CD4-positive, alpha-beta T cell treated with Interleukin-12 subunit alpha and Interleukin-12 subunit beta, for 1 hour (primary cell): ENCODE measurements around the gene EFCAB6.

Experiments
- DNase-seq: peaks from one replicate; pipeline ENCODE4 v3.0.0-alpha.2; 2020

EFCAB6 gene

GRCh38 chr22:43812890-43813289 lies 785 bp upstream of the EFCAB6 start:
- no peak for DNase-seq

GRCh38 chr22:43811777-43812148 lies 342 bp downstream of the EFCAB6 start:
- DNase-seq, result no peak

- no peak for DNase-seq
These were observed 9.1 kb downstream of the EFCAB6 start for GRCh38 chr22:43802897-43803495.

GRCh38 chr22:43800970-43801369 lies 11.1 kb downstream of the EFCAB6 start:
- DNase-seq, result no peak

GRCh38 chr22:43798492-43798891 lies 13.6 kb downstream of the EFCAB6 start:
- no peak for DNase-seq

- DNase-seq, result no peak
These were observed 15.5 kb downstream of the EFCAB6 start for GRCh38 chr22:43796567-43796966.

GRCh38 chr22:43795320-43795719 lies 16.8 kb downstream of the EFCAB6 start:
- DNase-seq, result no peak

- no peak for DNase-seq
These were observed 19.2 kb downstream of the EFCAB6 start for GRCh38 chr22:43792905-43793304.

- DNase-seq, result no peak
These were observed 22.7 kb downstream of the EFCAB6 start for GRCh38 chr22:43789452-43789851.

GRCh38 chr22:43783777-43784176 lies 28.3 kb downstream of the EFCAB6 start:
- DNase-seq, result no peak

GRCh38 chr22:43782448-43782847 lies 29.7 kb downstream of the EFCAB6 start:
- DNase-seq, result no peak

- no peak for DNase-seq
These were observed 34.8 kb downstream of the EFCAB6 start for GRCh38 chr22:43777286-43777685.

- DNase-seq, result no peak
These were observed 35.9 kb downstream of the EFCAB6 start for GRCh38 chr22:43776081-43776670.

GRCh38 chr22:43774318-43774915 lies 37.7 kb downstream of the EFCAB6 start:
- DNase-seq, result no peak

GRCh38 chr22:43772831-43773230 lies 39.3 kb downstream of the EFCAB6 start:
- DNase-seq, result no peak

- DNase-seq, result no peak
These were observed 56.7 kb downstream of the EFCAB6 start for GRCh38 chr22:43755452-43755851.

GRCh38 chr22:43755011-43755410 lies 57.1 kb downstream of the EFCAB6 start:
- no peak for DNase-seq

GRCh38 chr22:43754176-43754575 lies 57.9 kb downstream of the EFCAB6 start:
- no peak for DNase-seq

GRCh38 chr22:43753688-43754087 lies 58.4 kb downstream of the EFCAB6 start:
- no peak for DNase-seq

GRCh38 chr22:43750751-43751150 lies 61.4 kb downstream of the EFCAB6 start:
- no peak for DNase-seq

- DNase-seq, result no peak
These were observed 62.6 kb downstream of the EFCAB6 start for GRCh38 chr22:43749473-43749872.

- DNase-seq, result no peak
These were observed 64.2 kb downstream of the EFCAB6 start for GRCh38 chr22:43747877-43748276.

- DNase-seq, result no peak
These were observed 65.0 kb downstream of the EFCAB6 start for GRCh38 chr22:43747058-43747457.

GRCh38 chr22:43745783-43746356 lies 66.2 kb downstream of the EFCAB6 start:
- DNase-seq, result no peak

- DNase-seq, result no peak
These were observed 66.7 kb downstream of the EFCAB6 start for GRCh38 chr22:43745411-43745770.
